HAP-1 (cell line): ENCODE data around the gene DPEP1.
A peak's percentile ranks its signal among the peaks of the same experiment; 100 is the strongest.

ENCODE experiments used
- DNase-seq, 2 experiments: peaks; one replicate each; pipeline ENCODE4 v3.0.0-alpha.2; 2016 to 2020; ENCODE audit warnings: low spot score in 2 of 2
- H3K27me3 ChIP-seq: fragments of 250-450 bp; sonication (Bioruptor Pico); 2 replicates; pipeline ENCODE4 v1.5.1; 2020; ENCODE audit warnings: low read depth, mild to moderate bottlenecking, moderate library complexity
- H3K36me3 ChIP-seq: fragments of 250-450 bp; sonication (Bioruptor Pico); replicated peaks from 2 replicates; pipeline ENCODE4 v1.5.1; 2020; ENCODE audit warnings: mild to moderate bottlenecking
- H3K4me1 ChIP-seq: fragments of 250-450 bp; sonication (Bioruptor Pico); 2 replicates; pipeline ENCODE4 v1.5.1; 2020; ENCODE audit warnings: mild to moderate bottlenecking
- H3K4me3 ChIP-seq: fragments of 250-450 bp; sonication (Bioruptor Pico); 2 replicates; pipeline ENCODE4 v1.5.1; 2020; ENCODE audit warnings: mild to moderate bottlenecking, moderate library complexity
- H3K9me3 ChIP-seq: fragments of 250-450 bp; sonication (Bioruptor Pico); 2 replicates; pipeline ENCODE4 v1.5.1; 2020; ENCODE audit warnings: mild to moderate bottlenecking, moderate library complexity
- in situ Hi-C: fragments of 300-500 bp; cut with MboI; formaldehyde crosslinking; loops from 3 replicates; pipeline ENCODE4 v1.14.3; 2020; ENCODE audit warnings: low sequenced_read_pairs, inconsistent platforms, mixed read lengths

DPEP1 gene

DNA sequence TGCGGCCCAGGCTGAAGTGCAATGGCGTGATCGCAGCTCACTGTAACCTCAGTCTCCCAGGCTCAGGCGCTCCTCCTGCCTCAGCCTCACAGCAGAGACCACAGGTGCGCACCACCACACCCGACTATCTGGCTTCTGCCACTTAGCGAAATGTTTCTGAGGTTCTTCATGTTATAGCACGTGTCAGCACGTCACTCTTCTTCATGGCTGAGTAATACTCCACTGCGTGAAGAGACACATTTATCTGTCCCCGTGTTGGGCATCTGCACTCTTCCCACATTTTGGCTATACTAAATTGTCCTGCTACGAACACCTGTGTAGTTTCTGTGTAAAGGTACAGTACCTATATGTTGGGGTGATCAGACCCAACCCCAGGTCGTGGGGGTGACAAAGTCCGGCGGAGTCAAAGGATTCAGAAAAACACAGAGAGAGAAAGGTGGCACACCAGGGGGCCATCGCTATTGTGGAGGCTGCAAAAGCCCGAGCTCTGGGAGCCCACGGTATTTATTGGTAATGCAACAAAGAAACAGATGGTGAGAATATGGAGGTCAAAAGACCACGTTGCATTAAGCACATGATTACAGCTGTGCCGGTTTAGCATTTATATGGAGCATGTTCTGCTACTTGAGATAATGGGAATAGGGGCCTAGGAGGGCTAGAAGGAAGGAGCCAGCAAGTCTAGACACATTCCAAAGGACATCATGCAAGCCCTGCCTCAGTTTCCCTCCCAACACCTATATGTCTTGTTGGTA, 851 bp upstream of the DPEP1 start:
- H3K27me3 ChIP-seq, result no peaks in the 10 kb centered on the region
- no peak overlapping the region for H3K4me3 ChIP-seq
- DNase-seq, result no peak
- H3K9me3 ChIP-seq, result no peaks in the 10 kb centered on the region
- H3K36me3 ChIP-seq, result no peaks in the 10 kb centered on the region
- no peaks in the 10 kb centered on the region for H3K4me1 ChIP-seq
- in situ Hi-C loops, result no loop called here

DNA sequence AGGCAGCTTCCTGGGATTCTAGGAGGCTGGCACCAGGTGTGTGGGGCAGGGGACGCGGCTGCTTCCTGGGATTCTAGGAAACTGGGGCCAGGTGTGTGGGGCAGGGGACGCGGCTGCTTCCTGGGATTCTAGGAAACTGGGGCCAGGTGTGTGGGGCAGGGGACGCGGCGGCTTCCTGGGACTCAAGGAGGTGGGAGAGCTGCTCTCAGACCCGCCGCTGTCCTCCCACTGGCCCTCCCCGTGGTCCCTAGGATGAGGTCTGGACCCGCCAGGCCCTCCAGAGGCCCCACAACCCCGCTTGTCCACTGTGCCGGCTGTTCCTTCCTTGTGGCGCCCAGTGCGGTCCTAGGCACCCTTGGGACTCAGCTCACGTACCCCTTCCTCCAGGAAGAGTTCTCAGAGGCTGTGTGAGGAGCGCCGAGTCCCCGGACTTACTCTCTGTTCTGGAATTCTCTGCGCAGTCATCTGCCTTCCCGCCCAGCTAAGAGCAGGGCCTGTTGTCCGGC, 565 bp downstream of the DPEP1 start:
- in situ Hi-C loops, result no loop called here
- Histone ChIP-seq H3K4me1 (no peaks in the 10 kb centered on the region), H3K27me3 (no peaks in the 10 kb centered on the region), H3K36me3 (no peaks in the 10 kb centered on the region), H3K9me3 (no peaks in the 10 kb centered on the region), H3K4me3 (no peak overlapping the region)
- DNase-seq, result no peak

DNA sequence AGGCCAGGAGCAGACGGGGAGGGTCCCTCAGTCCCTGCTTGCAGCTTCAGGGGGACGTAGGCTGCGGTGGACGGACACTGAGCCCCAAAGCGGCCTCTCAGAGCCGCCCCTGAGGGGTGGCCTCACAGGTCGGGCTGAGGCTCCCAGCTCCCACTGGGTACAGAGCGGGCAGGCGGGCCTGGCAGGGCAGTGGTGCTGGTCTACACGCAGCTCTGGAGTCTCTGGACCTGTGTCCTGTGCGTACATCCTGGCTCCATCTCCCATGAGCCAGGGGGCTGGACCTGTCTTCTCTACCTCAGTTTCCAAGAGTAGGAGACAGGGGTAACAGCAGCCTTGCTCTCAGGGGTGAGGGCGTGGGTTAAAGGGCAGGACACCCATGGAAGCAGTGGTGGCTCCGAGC, 1.7 kb downstream of the DPEP1 start:
- no peaks in the 10 kb centered on the region for H3K4me1 ChIP-seq
- no peaks in the 10 kb centered on the region for H3K9me3 ChIP-seq
- no peaks in the 10 kb centered on the region for H3K27me3 ChIP-seq
- no peak for DNase-seq
- H3K36me3 ChIP-seq, result no peaks in the 10 kb centered on the region
- in situ Hi-C loops, result no loop called here
- no peak overlapping the region for H3K4me3 ChIP-seq

DNA sequence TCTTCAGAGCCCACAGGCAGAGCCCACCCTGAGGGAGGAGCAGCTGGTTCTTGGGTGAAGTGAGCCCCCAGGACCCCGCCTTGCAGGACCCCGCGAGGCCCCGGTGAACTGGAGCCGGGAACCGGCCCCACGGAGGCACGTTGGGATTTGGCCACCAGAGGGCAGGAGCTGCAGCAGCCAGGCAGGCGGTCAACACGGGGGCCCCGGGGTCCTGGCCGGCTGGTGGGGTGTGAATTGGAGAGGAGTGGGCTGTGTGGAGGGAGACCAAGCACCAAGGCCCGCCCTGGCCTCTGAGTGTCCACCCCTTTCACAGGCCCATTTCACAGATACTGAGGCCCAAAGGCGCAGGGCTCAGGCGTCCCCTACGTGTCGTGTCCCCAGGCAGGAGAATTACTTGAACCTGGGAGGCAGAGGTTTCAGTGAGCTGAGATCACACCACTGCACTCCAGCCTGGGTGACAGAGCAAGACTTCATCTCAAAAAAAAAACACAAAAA, 2.2 kb downstream of the DPEP1 start:
- Histone ChIP-seq H3K4me1 (no peaks in the 10 kb centered on the region), H3K4me3 (no peak overlapping the region), H3K9me3 (no peaks in the 10 kb centered on the region), H3K36me3 (no peaks in the 10 kb centered on the region), H3K27me3 (no peaks in the 10 kb centered on the region)
- peak in 1 of 2 experiments; percentile 85 for DNase-seq
- in situ Hi-C loops, result no loop called here

DNA sequence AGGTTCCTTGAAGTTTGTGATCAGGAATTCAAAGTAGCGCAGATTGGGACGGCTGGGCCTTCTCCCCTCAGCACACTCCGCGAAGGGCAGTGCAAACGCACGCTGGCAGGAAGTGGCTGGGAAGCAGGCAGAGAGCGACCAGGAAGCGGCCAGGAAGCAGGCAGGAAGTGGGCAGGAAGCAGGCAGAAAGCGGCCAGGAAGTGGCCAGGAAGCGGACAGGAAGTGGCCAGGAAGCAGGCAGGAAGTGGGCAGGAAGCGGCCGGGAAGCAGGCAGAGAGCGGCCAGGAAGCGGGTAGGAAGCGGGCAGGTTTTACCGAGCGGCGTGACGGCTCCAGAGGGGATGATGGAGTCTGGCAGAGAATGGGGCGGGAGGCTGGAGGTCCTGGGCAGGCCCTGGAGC, 3.2 kb downstream of the DPEP1 start:
- DNase-seq, result no peak
- H3K4me1 ChIP-seq, result no peaks in the 10 kb centered on the region
- H3K9me3 ChIP-seq, result no peaks in the 10 kb centered on the region
- no peaks in the 10 kb centered on the region for H3K36me3 ChIP-seq
- H3K27me3 ChIP-seq, result no peaks in the 10 kb centered on the region
- in situ Hi-C loops, result no loop called here
- H3K4me3 ChIP-seq, result no peak overlapping the region

DNA sequence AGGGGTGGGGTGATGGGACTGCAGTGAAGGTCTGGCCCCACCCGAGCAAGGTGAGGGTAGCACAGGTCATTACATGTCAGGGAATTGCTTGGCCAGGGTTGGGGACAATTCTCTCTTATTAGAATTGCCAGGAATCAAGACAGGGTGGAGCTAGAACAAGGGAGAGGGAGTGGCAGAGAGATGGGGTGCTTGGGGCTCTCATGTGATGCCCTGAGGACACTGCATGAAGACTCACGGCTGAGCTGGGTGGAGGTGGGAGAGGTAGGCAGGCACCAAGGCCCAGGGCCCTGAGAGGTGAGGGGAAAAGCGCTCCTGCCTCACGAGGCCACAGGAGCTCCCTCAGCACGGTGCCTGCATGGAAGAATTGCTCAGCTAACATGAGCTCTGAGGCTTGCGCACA, 3.6 kb downstream of the DPEP1 start:
- in situ Hi-C loops, result no loop called here
- H3K4me1 ChIP-seq, result no peaks in the 10 kb centered on the region
- H3K9me3 ChIP-seq, result no peaks in the 10 kb centered on the region
- no peaks in the 10 kb centered on the region for H3K27me3 ChIP-seq
- no peak for DNase-seq
- H3K4me3 ChIP-seq, result no peak overlapping the region
- H3K36me3 ChIP-seq, result no peaks in the 10 kb centered on the region

DNA sequence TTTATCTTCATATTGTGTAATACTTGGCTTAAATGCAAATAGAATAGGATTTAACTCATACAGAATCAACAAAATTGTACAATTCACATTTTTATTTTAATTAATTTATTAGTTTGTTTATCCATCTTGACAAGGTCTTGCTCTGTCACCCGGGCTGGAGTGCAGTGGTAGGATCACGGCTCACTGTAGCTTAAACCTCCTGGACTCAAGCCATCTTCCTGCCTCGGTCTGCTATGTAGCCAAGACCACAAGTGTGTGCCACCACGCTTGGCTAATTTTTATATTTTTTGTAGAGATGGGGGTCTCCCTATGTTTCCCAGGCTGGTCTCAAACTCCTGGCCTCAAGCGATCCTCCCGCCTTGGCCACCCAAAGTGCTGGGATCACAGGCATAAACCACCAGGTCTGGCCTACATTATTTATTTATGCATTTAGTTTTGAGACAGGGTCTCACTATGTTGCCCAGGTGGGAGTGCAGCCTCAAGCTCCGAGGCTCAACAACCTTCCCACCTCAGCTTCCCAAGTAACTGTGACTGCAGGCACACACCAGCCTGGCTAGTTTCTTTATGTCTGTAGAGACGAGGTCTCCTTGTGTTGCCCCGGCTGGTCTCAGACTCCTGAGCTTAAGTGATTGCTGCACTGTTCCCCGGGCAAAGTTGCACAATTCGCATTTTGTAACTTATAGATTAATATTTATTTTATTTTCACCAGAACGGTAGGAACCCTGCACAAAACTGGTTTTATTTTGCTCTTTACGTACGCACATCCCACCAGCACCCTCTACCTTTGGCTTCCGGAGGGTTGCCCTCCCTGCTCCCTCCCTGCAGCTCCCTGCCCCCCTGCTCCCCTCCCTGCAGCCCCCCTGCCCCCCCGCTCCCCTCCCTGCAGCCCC, 4.9 kb downstream of the DPEP1 start:
- Histone ChIP-seq H3K4me1 (no peaks in the 10 kb centered on the region), H3K27me3 (no peaks in the 10 kb centered on the region), H3K4me3 (no peak overlapping the region), H3K36me3 (no peaks in the 10 kb centered on the region), H3K9me3 (no peaks in the 10 kb centered on the region)
- no peak for DNase-seq
- in situ Hi-C loops, result no loop called here

DNA sequence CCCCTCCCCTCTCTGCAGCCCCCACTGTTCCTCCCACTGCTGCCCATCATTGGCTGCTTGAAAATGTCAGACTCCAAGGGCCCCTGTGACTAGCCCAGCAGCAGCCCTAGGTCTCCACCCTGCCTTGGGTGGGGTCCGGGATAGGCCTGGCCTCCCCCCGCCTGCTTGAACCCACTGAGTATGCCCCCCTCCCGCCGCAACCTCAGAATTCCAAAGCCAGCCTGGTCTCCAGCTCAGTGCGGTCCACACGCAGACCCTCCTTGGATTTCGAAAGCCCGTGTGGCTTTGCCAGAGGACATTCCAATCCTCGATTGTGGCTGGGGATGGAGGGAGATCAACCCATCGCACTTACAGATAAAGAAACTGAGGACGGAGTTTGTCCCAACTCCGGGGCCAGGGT, 6.4 kb downstream of the DPEP1 start:
- H3K4me3 ChIP-seq, result no peak overlapping the region

DNA sequence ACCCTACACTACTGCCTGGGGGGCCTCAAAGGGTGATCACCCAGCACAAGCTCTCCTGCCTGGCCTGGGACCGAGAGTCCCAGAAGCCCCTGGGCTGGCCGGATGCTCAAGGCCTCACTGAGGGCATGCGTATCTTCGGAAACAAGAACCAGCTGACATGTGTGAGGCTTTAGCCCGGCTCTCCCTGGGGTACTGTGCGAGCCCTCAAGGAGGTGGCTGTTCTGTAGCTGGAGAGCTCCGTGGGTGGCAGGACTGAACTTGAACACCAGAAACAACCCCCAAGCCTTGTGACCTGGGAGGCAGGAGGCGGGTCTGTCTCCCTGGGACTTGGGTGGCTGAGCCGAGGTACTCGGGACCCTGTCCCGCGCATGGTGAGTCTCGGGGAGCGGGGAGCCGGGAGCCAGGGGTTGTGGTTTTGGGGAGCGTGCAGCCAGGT, 7.0 kb downstream of the DPEP1 start:
- no peaks in the 10 kb centered on the region for H3K4me1 ChIP-seq
- H3K9me3 ChIP-seq, result no peaks in the 10 kb centered on the region
- peaks cover 4% of the 10 kb centered on the region; the same call in 1 of the 2 replicates for H3K27me3 ChIP-seq
- H3K36me3 ChIP-seq, result no peaks in the 10 kb centered on the region
- in situ Hi-C loops, result no loop called here
- no peak for DNase-seq
- no peak overlapping the region for H3K4me3 ChIP-seq

More for the DNA sequence above, 6.4 kb downstream of the DPEP1 start:
- no peak for DNase-seq
- H3K27me3 ChIP-seq, result peaks cover 4% of the 10 kb centered on the region; the same call in 1 of the 2 replicates
- in situ Hi-C loops, result no loop called here
- no peaks in the 10 kb centered on the region for H3K9me3 ChIP-seq
- no peaks in the 10 kb centered on the region for H3K36me3 ChIP-seq
- H3K4me1 ChIP-seq, result no peaks in the 10 kb centered on the region

DNA sequence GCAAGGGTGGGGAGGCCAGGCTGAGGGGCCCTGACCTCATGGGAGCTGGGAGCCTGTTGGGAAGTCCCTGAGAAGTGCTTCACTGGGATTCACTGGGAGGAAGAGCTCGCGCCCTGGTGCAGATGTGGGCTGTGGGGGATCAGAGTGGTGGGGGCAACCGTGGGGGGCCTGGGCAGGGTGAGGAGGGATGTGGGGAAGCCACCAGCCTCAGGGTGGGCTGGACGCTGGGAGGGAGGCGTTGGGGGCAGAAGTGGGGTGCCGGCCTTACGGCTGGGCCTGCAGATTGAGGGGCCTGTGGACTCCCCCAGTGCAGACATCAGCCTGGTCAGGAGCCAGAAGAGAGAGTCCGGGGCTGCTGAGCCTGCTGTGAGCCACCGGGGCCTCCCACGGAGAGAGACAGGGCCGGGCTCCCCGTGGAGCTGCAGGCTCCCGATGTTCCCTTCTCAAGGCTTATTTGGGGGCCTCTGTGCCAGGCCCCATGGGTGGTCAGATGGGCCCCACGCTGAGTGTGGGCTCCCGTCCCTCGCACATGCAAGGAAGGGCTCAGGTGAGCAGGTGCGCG, 7.8 kb downstream of the DPEP1 start:
- H3K27me3 ChIP-seq, result peaks cover 4% of the 10 kb centered on the region; the same call in 1 of the 2 replicates
- H3K4me3 ChIP-seq, result no peak overlapping the region
- no peak for DNase-seq
- no peaks in the 10 kb centered on the region for H3K4me1 ChIP-seq
- in situ Hi-C loops, result no loop called here
- H3K9me3 ChIP-seq, result no peaks in the 10 kb centered on the region
- H3K36me3 ChIP-seq, result no peaks in the 10 kb centered on the region

DNA sequence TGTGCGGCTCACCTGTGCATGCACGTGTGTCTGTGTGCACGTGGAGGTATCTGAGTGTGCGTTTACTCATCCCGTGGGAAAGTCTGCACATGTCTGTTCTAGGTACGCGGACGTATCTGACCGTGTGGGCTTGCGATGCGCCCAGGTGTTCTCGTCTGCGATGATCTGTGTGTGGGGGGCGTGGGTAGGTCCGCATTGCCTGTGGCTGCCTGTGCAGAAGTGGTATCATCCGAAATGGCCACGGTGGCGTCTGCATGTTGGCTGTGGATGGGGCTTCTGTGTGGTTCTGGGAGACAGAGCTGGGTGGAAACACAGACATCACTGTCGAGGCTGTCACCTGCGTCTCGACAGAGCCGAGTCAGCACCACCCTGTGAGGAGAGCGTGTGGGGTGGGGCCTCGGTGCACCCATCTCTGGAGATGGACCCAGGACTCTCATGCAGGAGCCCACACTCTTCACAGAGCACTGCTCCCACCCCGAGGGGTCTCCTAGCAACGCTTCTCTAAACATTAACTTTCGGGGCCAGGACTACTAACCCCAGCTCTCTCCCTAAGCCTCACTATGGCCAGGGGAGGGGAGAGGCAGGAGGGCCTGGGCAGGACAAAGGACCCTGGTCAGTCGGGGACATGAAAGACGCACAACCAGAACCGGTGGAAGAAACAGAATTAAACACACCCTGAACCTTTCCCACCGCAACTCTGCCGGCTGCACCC, 8.4 kb downstream of the DPEP1 start:
- no peak overlapping the region for H3K4me3 ChIP-seq
- no peaks in the 10 kb centered on the region for H3K36me3 ChIP-seq
- no peak for DNase-seq
- in situ Hi-C loops, result no loop called here
- H3K4me1 ChIP-seq, result no peaks in the 10 kb centered on the region
- H3K9me3 ChIP-seq, result no peaks in the 10 kb centered on the region
- peaks cover 4% of the 10 kb centered on the region; the same call in 1 of the 2 replicates for H3K27me3 ChIP-seq

DNA sequence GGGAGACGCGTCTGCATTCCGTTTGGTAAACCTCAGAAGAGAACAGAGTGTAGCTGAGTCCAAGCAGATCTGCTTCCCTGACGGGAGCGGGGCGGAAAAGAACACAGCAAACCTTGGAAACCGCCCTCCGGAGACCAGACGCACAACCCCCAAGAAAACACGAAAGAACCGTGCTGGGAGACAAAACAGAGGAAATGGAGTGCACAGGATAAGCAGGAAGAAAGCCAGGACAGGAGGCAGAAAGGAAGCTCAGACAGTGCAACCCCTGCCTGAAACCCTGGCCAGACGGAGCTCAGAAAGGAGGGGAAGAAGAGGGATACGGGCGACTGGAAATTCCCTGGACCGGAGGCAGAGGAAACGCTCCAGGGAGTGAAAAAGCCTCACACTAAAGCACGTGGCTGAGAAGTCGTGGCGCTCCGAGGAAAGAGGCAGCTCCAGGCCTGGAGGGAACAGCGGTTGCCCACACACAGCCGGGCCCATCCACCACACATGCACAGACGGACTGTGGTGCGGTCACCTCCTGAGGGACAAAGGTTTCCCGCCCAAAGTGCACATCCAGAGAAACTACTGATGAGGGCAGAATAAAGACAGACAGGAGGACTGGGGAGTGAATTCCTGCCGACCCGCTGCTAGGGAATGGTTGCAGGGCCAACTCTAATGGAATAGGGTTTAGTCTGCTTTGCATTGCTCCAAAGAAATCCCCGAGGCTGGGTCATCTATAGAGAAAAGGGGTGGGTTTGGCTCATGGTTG, 10.2 kb downstream of the DPEP1 start:
- H3K4me3 ChIP-seq, result no peak overlapping the region
- in situ Hi-C loops, result no loop called here
- DNase-seq, result no peak
- H3K4me1 ChIP-seq, result no peaks in the 10 kb centered on the region
- peaks cover 4% of the 10 kb centered on the region; the same call in 1 of the 2 replicates for H3K27me3 ChIP-seq
- H3K36me3 ChIP-seq, result no peaks in the 10 kb centered on the region
- no peaks in the 10 kb centered on the region for H3K9me3 ChIP-seq
